ENCODE data around the gene KLRC2.
"Not testable (repeated sequence)": the region's sequence is repeated elsewhere in the genome, so short reads cannot be mapped to it uniquely, and the experiment has no call there.

Gene KLRC2

DNA sequence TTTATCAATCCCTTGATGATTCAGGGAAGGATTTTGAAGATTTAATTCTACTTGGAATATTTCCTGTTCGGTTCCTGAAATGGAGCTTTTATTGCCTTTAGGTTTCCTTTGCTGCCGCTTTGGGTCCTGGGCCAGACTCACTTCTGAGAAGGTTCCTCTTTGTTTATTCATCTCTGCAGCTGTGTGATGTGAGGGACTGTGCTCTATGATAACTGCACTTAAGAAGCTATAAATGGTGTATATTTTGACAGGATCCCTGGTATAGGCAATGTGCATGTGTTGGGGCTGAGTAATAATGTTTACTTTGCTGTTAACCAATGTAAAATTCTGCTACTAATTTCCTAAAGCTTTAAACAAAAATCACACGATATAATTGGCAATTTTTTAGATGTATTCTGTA, at the start of gene KLRC2:
Gene KLRC2, minus strand, starts transcription at position 195 of the 400 bp plus-strand sequence. Its CDS starts 24 bp downstream, at position 171.
- DNase-seq (ENCODE audit: low spot score) = peak; percentile 37

DNA sequence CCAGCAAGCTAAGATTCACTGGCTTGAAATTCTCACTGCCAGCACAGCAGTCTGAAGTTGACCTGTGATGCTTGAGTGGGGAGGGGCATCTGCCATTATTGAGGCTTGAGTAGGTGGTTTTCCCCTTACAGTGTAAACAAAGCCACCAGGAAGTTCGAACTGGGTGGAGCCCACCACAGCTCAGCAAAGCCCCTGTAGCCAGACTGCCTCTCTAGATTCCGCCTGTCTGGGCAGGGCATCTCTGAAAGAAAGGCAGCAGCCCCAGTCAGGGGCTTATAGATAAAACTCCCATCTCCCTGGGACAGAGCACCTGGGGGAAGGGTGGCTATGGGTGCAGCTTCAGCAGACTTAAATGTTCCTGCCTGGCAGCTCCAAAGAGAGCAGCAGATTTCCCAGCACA, 46.1 kb upstream of the KLRC2 start:
- DNase-seq (ENCODE audit: low spot score) = not testable (repeated sequence)

DNA sequence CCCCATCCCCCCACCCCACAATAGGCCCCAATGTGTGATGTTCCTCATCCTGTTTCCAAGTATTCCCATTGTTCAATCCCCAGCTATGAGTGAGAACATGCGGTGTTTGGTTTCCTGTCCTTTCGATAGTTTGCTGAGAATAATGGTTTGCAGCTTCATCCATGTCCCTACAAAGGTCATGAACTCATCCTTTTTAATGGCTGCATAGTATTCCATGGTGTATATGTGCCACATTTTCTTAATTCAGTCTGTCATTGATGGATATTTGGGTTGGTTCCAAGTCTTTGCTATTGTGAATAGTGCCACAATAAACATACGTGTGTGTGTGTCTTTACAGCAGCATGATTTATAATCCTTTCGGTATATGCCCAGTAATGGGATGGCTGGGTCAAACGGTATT, 37.0 kb upstream of the KLRC2 start:
- not testable (repeated sequence) for DNase-seq (ENCODE audit: low spot score)

DNA sequence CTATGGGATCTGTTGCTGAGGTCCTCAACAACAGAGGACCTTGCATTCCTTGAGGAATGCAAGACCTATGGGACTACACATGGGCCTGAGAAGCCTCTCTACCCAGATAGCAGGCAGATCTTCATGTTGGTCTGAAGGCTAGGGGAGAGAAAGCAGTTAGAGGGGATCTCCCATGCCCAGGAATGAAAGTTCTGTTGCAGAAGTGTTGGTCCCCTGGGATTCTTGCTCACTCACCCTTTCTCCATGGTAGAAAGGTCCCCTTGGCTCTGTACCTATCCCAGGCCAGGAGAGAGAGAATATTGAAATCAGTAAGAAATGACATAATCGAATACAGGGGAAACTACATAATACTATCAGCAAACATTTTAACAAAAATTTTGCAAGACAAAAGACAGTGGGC, 33.9 kb upstream of the KLRC2 start:
- DNase-seq (ENCODE audit: low spot score) = no peak

DNA sequence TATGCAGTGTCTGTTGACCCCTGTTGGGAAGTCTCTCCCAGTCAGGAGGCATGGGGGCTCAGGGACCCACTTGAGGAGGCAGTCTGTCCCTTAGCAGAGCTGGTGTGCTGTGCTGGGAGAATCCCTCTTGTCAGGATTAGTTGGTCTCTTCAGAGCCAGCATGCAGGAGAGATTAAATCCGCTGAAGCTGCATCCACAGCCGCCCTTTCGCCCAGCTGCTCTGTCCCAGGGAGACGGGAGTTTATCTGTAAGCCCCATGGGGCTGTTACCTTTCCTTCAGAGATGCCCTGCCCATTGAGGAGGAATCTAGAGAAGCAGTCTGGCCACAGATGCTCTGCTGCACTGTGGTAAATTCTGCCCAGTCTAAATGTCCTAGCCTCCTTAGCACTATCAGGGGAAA, 30.5 kb upstream of the KLRC2 start:
- DNase-seq (ENCODE audit: low spot score) = no peak

DNA sequence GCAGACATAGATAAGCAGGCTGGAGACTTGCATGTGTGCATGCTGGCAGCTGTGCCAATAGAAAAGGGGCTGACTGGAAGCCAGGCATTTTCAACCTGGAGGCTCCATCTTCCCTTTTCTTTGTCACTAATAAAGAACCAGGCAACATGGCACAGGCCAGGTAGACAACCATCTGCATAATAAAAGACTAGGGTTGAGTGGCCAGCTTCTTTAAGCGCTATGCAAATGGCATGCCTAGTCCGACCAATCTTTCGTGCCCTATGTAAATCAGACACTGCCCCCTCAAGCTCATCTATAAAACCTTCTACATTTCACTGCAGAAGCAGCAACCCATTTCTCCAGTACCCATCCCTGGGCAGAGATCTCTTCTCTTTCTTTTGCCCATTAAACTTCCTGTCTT, 21.9 kb upstream of the KLRC2 start:
- DNase-seq (ENCODE audit: low spot score) = no peak

DNA sequence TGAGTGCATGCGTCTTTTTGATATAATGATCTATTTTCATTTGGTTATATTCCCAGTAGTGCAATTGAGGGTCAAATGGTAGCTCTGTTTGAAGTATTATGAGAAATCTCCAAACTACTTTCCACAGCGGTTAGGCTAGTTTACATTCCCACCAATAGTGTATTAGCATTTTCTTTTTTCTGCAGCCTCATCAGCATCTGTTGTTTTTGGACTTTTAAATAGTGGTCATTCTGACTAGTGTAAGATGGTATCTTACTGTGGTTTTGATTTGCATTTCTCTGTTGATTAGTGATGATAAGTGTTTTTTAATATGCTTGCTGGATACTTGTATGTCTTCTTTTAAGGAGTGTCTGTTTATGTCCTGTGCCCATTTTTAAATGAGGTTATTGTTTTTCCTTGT, 21.0 kb upstream of the KLRC2 start:
- no peak for DNase-seq (ENCODE audit: low spot score)

DNA sequence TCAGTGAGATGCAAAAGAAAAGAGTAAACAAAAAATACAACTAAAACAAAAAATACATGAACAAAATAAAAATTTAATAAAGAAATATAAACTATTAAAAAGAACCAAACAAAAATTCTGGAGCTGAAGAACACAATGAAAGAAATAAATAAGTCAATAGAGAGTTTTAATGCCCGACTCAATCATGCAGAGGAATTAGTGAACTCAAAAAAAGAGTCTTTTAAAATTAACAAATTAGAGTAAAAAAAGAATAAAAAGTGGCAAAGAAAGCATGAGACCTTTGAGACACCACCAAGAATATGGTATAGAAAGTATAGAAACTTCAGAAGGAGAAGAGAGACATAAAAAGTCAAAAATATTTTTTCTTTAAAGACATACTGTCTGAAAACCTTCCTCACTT, 20.0 kb upstream of the KLRC2 start:
- DNase-seq (ENCODE audit: low spot score) = no peak

DNA sequence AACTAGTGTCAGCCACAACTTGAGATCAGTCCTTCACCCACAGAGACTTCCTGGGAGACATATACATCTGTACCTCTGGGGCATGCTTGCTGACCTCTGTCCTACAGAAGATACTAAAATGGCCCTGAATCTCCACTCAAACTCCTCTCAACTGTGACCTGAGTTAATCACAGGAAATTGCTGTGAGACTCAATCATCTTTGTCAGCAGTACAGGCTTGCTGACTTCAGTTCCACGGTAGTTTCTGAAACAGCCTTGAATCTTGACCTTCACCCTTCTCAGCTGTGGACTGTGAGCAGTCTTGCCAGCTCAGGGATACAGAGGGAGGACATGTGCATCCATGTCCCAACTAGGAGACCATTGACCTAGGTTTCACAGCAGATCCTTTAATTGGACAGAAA, 18.7 kb upstream of the KLRC2 start:
- DNase-seq (ENCODE audit: low spot score) = no peak

DNA sequence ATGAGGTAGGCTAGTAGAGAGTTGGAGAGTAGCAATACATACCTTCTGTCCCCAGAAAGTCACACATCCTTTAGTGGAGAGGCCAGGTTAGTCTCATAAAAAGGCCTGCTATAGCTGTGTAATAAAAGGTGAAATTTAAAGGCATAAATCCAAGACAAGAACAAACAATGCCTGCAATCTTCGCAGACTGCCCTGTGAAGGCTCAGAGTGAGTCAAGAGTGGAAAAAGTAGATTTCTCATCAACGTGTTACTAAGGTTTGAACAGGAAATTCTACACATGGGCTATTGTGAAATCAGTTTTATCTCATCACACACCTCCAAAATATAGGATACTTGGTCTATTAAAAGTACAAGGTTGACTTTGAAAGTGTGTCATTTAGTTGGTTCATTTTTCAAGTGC, 17.3 kb upstream of the KLRC2 start, which contains the start of gene KLRC1:
Gene KLRC1, minus strand, starts transcription at position 222 of the 400 bp plus-strand sequence. CDS start 2,221 bp downstream, outside the sequence.
- no peak for DNase-seq (ENCODE audit: low spot score)

DNA sequence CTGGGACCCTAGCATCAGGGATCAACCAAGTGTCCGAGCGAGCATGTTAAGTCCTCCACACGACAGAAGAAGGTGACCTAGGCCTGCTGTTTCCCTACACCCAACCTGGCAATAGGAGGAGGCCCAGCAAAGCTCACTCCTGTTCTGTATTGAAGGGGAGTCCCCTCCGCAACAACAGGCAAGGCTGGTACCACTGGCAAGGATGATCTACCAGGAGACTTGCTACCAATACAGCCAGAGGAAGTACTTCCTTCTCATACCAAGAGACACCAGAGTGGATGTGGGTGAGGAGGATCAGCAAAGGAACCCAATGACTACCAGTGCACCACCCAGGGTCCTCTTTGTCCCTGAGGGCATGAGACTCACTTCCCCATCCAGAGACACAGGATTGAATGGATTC, 12.4 kb upstream of the KLRC2 start:
- DNase-seq (ENCODE audit: low spot score) = no peak

DNA sequence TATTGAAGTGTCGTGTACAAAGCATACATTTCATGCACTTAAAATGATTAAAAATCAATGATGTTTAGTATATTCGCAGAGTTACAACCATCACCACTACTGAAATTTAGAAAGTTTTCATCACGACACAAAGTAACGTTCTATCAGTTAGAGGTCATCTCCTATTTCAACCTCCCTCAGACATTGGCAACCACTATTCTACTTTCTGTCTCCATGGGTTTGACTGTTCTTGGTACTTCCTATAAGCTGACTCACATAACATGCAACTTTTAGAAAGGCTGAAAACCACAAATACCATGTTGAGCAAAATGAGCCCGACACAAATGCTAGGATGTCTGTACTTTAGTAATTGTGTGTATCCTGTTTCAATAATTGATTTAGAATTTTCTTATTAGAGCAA, 10.2 kb upstream of the KLRC2 start:
- DNase-seq (ENCODE audit: low spot score) = not testable (repeated sequence)

DNA sequence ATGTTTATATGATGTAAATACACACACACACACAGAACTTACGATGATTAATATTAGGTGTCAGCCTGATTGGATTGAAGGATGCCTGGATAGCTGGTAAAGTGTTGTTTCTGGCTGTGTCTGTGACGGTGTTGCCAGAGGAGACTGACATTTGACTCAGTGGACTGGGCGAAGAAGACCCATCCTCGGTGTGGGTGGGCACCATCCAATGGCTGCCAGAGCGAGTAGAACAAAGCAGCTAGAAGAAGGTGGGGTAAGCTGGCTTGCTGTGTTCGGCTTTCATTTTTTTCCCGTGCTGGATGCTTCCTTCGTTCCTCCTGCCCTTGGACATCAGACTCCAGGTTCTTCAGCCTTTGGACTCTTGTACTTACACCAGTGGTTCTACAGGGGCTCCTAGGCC, 5.3 kb upstream of the KLRC2 start:
- DNase-seq (ENCODE audit: low spot score) = not testable (repeated sequence)

DNA sequence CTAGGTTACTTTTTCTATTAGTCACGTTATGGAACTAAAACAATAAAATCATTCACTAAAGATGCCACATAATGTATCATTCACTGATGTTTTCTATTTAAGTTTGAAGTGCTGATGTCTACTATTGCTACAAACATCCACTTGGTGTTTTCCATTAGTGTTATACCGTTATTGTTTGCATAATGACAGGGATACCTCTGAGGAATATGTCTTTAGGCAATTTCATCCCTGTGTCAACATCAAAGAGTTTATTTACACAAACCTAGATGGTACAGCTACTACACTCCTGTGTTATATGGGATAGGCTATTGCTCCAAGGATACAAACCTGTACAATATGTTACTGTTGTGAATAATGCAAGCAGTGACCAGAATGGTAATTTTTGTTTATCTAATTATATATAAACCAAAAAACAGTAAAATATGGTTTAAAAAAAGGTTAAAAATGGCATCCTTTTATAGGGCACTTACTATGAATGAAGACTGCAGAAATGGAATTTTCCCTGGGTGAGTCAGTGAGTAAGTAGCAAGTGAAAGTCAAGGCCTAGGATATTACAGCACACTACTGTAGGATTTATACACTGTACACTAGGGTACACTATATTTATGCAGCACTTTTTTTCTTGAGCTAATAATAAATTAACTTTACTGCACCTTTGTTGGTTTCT, 3.9 kb upstream of the KLRC2 start:
- not testable (repeated sequence) for DNase-seq (ENCODE audit: low spot score)

DNA sequence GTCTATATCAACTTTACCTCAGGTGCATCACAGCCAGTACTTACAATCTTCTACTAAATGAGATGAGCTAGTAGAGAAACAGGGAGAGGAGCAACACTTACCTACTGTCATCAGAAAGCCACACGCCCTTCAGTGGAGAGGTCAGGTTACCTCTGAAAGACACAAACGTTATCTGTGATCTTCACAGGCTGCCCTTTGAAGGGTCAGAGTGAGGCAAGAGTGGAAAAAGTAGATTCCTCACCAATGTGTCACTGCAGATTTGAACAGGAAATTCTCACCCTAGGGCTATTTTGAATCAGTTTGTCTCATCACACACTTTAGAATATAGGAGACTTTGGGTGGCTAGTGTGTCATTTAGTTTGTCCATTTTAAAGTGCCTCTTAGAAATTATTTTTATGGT, 1.8 kb upstream of the KLRC2 start:
- not testable (repeated sequence) for DNase-seq (ENCODE audit: low spot score)

DNA sequence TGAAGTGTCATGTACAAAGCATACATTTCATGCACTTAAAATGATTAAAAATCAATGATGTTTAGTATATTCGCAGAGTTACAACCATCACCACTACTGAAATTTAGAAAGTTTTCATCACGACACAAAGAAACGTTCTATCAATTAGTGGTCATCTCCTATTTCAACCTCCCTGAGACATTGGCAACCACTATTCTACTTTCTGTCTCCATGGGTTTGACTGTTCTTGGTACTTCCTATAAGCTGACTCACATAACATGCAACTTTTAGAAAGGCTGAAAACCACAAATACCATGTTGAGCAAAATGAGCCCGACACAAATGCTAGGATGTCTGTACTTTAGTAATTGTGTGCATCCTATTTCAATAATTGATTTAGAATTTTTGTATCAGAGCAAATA, 5.2 kb downstream of the KLRC2 start:
- DNase-seq (ENCODE audit: low spot score) = not testable (repeated sequence)

DNA sequence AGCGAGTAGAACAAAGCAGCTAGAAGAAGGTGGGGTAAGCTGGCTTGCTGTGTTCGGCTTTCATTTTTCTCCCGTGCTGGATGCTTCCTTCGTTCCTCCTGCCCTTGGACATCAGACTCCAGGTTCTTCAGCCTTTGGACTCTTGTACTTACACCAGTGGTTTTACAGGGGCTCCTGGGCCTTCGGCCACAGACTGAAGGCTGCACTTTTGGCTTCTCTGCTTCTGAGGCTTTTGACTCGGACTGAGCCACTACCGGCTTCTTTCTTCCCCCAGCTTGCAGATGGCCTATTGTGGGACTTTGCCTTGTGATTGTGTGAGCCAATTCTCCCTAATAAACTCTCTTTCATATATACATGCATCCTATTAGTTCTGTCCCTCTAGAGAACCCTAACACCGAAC, 9.9 kb downstream of the KLRC2 start:
- DNase-seq (ENCODE audit: low spot score) = not testable (repeated sequence)

DNA sequence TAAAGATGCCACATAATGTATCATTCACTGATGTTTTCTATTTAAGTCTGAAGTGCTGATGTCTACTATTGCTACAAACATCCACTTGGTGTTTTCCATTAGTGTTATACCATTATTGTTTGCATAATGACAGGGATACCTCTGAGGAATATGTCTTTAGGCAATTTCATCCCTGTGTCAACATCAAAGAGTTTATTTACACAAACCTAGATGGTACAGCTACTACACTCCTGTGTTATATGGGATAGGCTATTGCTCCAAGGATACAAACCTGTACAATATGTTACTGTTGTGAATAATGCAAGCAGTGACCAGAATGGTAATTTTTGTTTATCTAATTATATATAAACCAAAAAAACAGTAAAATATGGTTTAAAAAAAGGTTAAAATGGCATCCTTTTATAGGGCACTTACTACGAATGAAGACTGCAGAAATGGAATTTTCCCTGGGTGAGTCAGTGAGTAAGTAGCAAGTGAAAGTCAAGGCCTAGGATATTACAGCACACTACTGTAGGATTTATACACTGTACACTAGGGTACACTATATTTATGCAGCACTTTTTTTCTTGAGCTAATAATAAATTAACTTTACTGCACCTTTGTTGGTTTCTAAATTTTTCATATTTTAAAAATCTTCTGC, 11.4 kb downstream of the KLRC2 start:
- not testable (repeated sequence) for DNase-seq (ENCODE audit: low spot score)

DNA sequence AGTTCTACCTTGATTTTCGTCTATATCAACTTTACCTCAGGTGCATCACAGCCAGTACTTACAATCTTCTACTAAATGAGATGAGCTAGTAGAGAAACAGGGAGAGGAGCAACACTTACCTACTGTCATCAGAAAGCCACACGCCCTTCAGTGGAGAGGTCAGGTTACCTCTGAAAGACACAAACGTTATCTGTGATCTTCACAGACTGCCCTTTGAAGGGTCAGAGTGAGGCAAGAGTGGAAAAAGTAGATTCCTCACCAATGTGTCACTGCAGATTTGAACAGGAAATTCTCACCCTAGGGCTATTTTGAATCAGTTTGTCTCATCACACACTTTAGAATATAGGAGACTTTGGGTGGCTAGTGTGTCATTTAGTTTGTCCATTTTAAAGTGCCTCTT, 13.7 kb downstream of the KLRC2 start:
- DNase-seq (ENCODE audit: low spot score) = not testable (repeated sequence)

DNA sequence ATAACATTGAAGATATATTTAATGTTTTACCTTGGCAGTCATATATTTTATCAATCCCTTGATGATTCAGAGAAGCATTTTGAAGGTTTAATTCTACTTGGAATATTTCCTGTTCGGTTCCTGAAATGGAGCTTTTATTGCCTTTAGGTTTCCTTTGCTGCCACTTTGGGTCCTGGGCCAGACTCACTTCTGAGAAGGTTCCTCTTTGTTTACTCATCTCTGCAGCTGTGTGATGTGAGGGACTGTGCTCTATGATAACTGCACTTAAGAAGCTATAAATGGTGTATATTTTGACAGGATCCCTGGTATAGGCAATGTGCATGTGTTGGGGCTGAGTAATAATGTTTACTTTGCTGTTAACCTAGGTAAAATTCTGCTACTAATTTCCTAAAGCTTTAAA, 15.5 kb downstream of the KLRC2 start, which contains the start of gene KLRC3:
Gene KLRC3, minus strand, starts transcription at position 262 of the 400 bp plus-strand sequence. Its CDS starts 45 bp downstream, at position 217.
- DNase-seq (ENCODE audit: low spot score) = not testable (repeated sequence)

DNA sequence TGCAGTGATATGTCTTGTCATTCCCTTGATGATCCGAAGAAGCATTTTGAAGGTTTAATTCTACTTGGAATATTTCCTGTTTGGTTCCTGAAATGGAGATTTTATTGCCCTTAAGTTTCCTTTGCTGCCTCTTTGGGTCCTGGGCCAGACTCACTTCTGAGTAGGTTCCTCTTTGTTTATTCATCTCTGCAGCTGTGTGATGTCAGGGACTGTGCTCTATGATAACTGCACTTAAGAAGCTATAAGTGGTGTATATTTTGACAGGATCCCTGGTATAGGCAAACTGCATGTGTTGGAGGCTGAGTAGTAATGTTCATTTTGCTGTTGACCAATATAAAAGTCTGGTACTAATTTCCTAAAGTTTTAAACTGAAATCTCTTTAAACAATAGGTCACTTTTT, 26.4 kb downstream of the KLRC2 start, which contains the start of gene KLRC4:
Gene KLRC4, minus strand, starts transcription at position 366 of the 400 bp plus-strand sequence. Its CDS starts 182 bp downstream, at position 184.
- DNase-seq (ENCODE audit: low spot score) = no peak

DNA sequence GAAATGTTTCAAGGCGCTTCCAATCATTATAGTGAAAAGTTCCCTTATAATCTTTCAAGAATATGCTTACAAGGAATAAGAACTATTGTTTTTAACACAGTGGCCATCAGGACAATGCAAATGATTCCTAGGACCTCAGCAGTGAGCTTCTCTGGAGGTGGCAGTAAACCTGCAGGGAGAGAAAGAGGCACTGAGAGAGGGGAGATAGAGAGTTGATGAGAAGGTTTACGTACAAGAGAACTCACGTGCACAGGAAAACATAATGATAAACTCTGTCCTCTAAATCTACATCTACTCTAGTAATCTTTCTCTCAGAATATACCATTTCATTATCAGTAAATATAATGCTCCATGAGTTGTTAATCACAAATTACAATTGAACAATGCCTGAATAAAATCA, 27.0 kb downstream of the KLRC2 start:
- no peak for DNase-seq (ENCODE audit: low spot score)

DNA sequence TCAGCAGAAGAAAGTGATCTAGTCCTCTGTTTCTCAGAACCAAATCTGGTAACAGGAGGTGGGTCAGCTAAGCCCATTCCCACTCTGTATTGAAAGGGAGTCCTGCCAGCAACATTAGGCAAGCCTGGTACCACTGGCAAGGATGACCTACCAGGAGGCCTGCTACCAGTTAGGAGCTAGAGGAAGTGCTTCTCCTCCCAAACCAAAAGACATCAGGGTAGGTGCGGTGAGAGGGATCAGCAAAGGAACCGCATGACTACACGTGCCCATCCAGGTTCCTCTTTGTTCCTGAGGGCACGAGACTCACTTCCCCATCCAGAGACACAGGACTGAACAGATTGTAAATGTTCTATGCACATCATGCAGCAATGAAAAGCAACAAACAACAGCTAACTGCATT, 29.1 kb downstream of the KLRC2 start:
- DNase-seq (ENCODE audit: low spot score) = no peak

Measured in Ammon's horn (tissue), 1 donor.